ENCODE measurements around the gene C1QL4.

C1QL4 gene

DNA sequence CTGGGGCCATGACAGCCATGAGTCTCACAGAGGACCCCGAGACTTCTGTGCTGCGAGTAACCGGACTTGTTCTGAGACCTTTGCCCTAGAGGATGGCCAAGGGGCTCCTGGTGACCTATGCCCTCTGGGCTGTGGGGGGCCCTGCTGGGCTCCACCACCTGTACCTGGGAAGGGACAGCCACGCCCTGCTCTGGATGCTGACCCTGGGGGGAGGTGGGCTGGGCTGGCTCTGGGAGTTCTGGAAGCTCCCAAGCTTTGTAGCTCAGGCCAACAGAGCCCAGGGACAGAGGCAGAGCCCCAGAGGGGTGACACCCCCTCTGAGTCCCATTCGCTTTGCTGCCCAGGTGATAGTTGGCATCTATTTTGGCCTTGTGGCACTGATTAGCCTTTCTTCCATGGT lies 11.8 kb upstream of the C1QL4 start:
- in situ Hi-C loops (cut with MboI; ENCODE audit: low sequenced_read_pairs), result no loop called here

DNA sequence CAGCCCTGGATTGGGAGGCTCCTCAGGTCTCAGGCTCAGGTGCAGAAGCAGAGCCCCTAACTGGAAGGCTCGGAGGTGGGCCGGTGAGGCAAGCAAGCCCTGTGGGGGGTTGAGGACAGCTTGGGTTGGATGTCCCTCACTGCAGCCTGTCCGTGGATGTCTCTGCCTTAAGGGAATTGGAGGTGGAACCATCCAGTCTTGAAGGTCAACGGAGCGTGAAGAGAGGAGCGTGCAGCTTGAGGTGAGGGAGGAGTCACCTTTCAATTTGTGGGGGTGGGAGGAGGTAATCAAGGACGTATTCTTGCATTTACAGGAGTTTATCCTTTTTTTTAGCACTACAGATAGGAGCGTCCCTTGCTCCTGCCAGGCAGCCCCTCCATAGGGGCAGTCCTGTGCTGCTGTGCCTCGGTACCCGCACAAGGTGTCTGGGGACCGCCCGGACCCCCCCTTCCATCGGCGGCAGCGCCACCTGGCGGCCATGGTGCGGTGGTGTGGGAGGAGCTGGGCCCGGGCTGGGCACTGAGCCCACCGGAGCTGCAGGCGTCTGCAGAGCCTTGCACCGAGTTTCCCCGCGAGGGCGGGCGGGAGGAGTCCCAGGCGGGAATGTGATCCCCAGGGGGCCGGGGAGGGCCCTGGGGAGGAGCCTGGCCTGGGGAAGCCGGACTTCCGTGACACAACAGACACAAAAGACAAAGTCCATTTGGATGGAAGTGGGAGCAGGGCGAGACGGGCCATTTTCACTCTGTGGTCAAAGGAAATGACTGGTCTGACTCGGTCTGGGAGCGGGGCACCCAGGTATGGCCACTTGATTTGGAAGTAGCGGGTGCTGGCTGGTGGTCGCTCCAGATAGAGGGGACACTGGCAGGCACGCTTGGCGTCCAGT lies 10.6 kb upstream of the C1QL4 start:
- in situ Hi-C loops (cut with MboI; ENCODE audit: low sequenced_read_pairs), result no loop called here

DNA sequence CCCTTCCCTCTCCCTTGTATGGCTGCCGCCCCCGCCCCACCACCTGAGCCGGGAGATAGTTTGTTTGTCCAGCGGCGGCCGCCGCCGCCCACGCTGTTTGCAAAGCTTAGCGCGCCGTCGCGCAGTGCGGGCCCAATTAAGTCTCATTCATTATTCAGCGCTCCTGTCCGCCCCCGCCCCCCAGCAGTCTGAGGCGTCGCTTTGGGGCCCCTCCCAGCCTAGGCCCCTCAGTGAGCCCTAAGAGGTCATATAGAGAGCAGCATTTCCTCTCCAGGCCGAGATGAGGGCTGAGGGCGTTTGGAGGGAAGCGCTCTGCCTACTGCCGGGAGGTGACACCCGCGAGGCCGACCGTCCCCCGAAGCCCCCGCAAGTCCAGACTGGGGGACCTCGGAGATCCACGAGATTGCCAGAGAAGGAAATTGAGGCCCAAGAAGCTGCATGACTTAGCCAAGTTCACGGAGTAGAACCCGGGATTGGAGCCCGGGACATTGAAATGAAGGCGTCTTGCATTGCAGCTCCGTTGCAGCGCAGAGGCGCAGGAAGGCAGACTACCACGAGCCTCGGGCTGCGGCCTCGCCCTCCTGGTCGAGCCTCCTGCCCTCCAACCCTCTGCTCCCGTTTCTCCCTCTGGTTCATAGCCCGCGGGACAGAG lies 9.8 kb upstream of the C1QL4 start, which contains the start of gene DNAJC22:
DNAJC22 (plus strand) TSS at position 230 of the 652 bp plus-strand sequence. CDS start 1,985 bp downstream, outside the sequence.
- in situ Hi-C loops (cut with MboI; ENCODE audit: low sequenced_read_pairs), result no loop called here

DNA sequence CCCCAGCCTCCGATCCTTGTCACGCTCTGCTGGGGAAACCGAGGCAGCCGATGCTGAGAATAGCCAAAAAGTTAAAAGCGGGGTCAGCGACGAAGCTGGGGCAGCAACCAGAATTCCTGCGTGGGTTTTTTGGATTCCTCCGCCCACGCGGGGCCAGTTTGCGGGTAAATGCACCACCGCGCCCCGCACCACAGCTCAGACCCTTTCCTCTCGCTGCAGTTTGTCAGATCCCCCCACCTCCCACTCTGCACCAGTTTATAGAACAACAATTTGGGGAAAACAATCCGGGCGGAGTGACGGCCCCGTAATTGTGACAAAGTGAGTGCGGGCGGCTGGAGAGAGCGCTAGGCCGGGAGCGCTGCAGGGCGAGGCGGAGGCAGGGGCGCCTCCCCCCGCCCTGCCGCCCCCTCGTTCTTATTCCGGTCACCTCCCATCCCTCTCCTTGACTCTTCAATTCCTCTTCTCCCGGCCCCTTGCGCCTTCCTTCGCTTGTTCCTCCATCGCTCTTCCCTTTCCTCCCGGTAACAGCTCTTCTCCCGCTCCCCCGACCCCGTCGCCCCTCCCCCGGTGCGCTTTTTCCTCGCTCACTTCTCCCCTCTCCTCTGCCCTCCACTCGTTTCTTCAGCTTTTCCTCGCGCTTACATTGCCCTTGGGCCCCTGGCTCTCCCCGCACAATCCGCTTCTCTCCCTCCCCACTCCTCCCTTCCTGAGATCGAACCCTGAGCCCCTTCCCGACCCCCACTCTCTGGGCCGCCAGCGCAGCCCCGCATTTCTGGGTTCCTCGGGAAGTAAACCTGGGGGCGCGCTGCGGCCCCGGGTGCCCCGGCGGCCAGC lies 9.1 kb upstream of the C1QL4 start:
- in situ Hi-C loops (cut with MboI; ENCODE audit: low sequenced_read_pairs), result no loop called here

DNA sequence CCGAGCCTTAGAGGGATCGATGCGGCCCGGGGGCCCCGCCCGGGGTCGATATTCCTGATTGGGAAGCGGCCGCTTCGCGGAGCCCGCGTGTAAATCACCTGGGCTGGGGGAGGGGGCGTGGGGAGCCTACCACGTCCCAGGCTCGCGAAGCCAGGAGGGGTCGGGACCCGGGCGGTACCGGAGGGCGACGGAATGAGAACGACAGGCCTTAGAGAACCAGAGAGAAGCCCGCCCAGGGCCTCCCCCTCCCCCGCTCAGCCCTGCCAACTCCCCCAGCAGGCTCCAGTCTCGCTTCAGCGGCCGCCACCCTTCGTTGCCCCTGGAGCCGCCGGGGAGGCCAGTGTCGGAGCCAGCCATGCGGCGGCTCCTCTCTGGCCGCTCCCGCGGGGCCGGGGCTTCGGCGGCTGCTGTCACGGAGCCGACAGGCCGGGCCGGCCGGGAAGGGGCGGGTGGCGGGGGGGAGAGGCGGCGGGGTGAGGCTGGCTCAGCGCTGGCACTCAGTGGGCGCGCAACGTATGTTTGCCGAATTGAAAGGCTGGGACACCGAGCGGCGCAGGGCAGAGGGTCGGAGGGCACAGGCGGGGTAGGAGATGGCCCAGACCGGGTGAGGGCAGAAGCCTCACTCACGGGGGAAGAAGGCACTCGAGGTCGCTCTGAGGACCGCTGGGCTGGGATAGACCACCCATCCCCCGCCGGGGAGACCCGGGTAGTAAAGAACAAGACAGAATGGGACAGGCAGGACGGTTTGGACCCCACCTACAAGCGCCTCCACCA lies 8.2 kb upstream of the C1QL4 start:
- in situ Hi-C loops (cut with MboI; ENCODE audit: low sequenced_read_pairs), result no loop called here

DNA sequence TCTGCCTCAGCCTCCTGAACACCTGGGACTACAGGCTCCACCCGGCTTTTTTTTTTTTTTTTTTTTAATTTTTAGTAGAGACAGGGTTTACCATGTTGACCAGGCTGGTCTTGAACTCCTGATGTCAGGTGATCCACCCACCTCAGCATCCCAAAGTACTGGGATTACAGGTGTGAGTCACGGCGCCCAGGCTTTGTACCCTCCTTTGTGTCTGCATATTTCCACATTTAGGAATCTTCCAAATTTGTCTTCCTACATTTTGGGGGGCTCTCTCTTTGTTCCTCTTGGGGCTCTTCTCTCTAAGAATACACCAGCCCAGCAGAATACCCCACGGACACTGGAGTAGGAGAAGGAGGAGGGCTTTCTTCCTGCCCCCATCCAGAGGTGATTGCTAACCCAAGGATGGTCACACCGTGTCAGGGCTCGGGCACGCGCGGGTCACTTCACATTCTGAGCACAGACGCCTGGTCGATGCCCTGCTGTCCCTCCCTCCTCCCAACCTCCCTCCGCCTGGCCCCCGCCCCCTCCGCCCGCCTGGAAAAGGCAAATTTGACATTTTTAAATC lies 7.6 kb upstream of the C1QL4 start:
- in situ Hi-C loops (cut with MboI; ENCODE audit: low sequenced_read_pairs), result no loop called here

DNA sequence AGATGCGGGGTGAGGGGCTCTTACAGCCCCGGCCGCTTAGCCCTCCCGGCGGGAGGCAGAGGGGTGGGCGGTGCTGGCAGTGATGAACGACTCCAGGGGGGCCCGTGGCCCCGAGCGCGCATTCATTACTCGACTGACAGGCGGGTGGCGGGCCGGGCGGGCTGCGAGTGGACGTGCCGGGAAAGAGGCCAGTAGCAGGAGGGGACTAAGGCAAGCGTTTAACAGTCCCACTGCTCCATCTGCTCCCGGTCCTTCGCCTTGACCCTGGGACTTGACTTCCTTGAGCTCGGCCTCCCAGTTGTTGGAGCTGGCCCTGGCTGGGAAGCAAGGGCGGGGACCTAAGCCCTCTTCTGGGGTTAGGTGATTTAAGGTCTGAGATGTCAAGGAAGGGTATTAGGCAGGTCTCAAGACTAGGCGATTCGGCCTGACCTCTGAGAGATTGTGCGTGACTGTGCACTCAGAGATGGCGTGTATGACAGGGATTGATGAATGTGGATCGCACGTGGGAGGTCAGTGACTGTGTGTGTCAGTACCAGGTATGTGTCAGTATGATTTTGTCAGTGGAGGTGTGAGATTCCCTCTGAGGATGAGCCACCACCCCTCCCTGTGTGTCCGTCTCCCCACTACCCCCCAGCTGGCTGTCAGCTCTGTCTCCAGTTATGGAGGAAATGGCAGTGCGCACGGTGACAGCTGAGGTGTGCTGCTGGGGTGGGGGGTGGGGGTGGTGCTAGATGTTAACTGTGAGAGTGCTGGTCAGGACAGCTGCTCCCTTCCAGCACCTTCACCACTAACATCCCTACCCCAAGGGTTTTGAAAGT lies 6.1 kb upstream of the C1QL4 start:
- in situ Hi-C loops (cut with MboI; ENCODE audit: low sequenced_read_pairs), result no loop called here

DNA sequence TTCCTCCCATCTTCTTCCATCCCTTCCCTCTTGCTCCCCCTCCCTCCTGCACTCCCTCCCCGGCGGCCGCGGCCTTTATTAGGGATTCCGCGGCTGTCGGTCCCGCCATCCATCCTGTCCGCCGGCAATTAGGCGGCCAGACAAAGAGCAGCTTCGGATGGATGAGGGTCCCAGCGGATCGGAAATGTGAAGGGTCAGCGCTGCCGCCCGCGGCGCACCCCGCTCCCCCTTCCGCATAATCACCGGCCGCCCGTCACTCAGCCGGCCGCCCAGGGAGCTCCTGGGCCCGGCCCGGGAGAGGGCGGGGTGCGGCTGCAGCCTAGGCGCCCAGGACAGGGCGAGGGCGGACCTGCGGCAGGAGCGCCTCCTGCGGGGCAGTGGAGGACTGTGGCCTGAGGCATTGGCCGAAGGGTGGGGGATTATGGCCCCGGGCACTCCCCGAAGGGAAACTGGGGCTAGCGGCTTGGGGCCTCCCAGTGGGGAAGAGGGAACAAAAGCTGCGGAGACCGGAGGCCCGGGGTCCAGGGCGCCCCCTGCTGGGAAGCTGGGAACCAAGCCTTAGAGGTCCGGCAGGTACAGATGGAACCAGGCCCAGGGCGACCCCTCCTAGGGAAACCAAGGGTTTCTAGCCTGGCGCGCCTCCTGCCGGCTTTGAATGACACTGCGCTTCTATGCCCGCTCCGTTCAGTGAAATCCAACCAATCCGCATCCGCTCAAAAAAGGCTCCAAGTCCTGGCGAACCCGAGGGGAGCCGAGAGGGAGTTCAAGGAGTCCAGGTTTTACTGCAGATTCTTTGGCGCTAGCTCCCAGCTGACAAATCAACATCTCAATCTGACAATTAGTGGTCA lies 5.3 kb upstream of the C1QL4 start:
- in situ Hi-C loops (cut with MboI; ENCODE audit: low sequenced_read_pairs), result no loop called here

DNA sequence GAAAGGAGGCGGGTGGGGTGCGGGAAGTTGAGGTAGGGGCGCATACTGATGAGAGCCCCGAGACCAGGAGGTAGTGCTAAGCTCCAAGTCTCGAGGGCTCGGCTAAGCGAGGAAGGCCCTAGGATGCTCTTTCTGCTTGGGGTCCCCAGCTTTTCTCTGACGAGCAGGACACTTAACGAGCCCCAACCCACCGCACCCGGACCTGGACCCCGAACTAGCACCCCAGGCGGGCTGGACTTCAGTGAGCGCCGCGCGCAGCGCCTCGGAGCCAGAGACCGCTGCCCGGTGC lies 4.7 kb upstream of the C1QL4 start:
- in situ Hi-C loops (cut with MboI; ENCODE audit: low sequenced_read_pairs), result no loop called here

DNA sequence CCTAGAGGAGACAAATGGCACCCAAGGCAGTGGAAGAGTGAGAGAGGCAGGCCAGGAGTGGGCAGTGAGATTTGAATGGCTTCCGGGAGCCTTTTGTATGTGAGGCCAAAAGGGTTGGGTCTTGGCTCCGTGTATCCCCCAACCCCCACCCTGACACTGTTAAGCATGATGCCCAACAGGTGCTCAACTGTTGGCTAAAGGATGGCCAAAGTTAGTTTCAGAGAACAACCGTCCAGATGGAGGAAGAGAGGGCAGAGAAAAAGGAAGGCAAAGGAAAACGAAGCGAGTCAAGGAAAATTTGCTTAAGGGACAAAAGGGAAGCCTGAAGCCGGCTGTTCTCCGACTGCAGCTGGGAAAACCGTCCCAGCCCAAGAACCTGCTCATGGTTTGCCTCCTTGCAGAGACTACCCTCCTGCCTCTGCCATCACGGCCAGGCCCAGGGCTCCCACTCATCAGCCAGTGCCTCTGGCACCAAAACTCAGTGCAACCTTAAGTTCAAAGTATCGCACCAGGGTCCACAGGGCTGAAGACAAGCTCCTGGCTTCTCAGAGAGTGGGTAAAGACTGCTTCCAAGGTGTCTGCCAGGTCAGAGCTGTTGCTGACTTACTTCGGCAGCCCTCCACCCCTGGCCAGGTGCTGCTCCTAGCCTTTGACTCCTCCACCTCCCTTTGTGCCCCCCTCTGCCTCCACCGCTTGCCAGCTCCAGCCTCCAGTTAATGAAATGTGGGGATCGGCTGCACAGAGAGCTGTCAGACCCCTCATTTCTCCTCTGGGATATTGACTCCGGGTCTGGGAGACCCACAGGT lies 4.2 kb upstream of the C1QL4 start:
- in situ Hi-C loops (cut with MboI; ENCODE audit: low sequenced_read_pairs), result no loop called here

DNA sequence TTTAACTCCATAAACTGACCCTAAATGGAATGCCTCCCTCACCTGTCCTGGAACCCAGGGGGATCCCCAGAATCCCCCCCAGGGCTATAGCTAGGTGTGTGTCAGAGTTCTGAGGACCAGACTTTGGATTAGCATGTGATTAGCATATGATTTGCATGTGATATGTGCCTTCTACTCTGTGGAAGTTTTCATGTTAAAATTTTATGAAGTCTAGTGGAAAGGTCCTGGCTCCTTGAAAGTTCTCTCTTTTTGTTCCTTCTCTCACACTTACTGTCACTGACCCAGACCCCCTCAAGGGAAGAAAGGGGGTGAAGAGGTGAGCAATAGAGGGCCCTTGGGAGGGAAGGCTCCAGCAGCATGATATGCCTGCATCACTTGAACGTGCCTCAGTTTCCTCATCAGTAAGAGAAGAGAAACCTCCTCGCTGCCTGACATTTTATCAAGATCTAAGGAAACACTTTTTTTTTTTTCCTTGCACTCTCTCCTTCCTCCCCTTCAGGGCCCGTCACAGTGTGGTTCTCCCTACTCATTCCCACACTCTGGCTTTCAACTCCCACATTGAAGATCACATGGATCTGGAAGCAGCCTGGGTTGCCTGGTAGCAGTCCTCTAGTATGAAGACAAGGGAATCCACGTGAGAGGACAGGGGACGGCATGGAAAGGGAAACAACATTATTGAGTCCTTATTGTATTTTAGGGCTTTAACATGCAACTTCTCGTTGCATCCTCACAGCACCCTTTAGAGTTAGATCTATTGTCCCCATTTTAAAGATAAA lies 3.3 kb upstream of the C1QL4 start:
- in situ Hi-C loops (cut with MboI; ENCODE audit: low sequenced_read_pairs), result no loop called here

DNA sequence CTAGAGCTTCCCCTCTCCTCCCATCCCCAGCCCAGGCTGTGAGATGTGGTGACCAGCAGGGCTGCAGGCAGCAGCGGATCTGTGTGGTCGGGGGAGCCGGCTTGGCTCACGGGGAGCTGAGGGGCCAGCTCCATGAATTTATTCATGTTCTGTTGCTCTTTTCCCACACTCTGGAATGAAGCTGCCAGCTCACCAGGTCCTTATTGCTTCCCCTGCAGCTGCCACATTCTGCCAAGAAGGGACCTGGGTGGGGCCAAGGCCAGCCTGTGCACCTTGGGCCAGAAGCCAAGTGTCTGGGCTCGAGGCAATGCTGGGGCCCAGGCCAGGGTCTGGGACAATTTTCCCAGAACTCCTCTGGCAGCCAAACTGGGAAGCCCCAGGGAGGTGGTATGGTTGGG lies 2.5 kb upstream of the C1QL4 start:
- in situ Hi-C loops (cut with MboI; ENCODE audit: low sequenced_read_pairs), result loop anchor here (5.0 kb wide), 1 partner anchor 52 kb away; no protein-coding TSS in a partner anchor

DNA sequence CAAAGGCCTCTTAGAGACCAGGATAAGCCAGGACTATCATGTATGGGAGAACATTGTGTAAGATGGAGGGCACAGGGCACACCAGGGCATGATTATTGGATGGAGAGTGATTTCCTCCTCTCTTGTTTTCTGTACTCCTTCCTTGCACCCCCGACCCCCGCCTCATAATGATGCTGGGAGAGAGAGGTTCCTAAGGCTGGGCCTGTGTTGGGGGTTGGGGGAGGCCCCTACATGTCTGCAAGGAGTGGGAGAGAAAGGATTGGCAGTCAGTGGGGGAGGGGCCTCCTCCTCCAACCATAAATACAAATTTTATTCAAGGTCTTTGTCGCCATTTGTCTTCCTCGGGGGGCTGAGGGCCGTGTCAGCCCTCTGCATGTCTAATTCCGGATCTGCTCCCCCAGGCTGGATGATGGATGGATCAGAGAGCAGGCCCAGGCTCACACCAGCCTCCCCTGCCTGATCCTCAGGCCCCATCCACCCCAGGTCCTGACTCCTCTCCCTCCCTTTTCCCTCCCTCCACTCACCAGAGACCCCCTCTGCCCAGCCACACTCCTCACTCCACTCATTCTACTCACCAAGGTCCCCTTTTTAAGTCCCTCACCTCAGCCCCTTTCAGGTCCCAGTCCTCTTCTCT lies 2.0 kb upstream of the C1QL4 start:
- in situ Hi-C loops (cut with MboI; ENCODE audit: low sequenced_read_pairs), result loop anchor here (5.0 kb wide), 1 partner anchor 52 kb away; no protein-coding TSS in a partner anchor

DNA sequence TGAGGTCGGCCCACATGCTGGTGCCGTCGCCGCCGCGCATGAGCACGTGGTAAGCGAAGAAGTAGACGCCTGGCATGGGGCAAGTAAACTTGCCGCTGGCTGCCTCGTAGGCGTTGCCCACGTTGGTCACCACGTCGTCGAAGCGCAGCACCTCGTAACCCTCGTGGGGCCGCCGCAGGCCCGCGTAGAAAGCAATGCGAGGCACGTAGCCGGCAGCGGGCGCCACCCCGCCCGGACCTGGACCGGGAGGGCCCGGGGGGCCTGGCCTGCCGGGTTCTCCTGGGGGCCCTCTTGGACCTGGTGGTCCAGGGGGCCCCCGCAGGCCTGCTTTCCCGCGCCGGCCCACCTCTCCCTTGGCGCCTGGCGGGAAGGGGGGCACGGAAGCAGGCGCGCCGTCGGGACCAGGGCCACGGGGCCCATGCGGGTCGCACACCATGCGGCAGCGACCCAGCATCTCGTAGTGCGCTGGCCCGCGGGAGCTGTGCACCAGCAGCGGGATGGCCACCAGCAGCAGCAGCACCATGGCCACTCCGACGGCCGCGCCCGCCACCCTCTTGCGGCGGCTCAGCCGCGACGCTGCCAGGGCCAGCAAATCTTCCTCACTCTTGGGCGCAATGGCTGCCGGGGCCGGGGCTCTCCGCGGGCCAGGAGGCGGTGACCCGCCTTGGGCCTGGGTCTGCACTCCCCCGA lies 888 bp downstream of the C1QL4 start:
- in situ Hi-C loops (cut with MboI; ENCODE audit: low sequenced_read_pairs), result loop anchor here (5.0 kb wide), 1 partner anchor 49 kb away; no protein-coding TSS in a partner anchor

DNA sequence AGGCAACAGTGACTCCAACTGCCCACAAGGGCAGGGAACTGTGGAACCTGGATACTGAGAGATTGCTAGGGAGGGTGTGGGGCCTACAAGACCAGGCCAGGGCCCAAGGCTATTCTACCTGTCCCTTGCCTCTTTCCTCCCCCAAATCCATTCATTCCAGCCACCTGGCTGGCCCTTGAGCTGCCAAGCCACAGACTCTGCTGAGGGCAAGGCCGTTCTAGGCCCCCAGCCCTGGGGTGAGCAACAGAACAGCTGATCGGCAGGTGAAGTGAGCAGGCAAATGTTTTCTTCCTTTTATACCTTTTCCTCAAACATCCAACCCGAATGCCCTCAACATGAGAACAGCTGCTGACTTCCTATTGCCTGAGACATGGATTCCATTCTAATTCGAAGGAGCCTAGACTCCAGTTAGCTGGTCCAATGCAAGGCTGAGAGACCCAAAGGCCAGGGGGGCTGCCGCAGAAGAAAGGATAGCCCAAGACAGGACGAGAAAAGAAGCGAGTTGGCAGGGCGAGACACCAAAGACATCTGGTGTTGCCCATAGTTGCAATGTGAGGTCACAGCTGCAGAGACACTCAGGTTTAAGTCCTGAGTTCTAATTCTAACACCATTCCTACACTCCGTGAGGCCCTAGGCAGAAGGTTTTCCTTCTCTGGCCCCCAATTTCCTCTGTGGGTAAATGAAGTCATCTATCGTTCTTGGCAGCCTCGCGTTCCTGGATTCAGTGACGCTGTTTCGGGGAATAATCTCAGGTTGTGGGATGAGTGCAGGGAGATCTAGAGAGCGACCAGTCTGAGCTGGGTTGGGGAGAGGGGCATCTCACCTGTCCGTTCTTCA lies 1.7 kb downstream of the C1QL4 start:
- in situ Hi-C loops (cut with MboI; ENCODE audit: low sequenced_read_pairs), result loop anchor here (5.0 kb wide), 1 partner anchor 48 kb away; no protein-coding TSS in a partner anchor
